ENCODE data around the gene LAMA2.

Gene LAMA2

DNA sequence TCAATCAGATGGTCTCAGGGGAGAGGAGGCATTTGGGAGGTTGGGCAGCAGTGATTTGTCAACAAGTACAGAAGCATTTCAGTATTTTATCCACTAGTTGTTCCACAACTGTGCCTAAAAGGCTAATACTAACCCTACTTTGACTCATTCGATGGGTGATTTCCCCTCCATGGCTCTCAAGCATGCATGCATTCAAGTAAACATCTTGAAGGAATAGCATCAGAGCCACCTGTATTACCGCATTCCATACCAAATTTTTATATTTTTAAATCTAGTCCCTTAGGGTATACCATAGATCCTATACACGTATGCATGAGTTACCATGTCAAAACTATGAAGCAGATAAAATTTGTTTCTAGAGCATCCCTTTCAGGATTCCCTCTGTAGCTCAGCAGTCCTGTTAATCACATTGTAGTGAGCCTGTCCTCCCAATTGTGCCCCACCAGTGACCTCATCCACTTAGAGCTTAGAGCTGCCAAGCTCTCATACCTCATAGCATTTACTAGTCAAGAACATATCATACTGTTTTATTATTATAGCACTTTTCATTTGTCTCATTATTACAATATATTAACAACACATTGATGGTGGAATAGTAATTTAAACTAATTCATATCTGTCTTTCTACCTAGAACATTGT, 213.8 kb downstream of the LAMA2 start:
- TF ChIP-seq, protein P1, sequence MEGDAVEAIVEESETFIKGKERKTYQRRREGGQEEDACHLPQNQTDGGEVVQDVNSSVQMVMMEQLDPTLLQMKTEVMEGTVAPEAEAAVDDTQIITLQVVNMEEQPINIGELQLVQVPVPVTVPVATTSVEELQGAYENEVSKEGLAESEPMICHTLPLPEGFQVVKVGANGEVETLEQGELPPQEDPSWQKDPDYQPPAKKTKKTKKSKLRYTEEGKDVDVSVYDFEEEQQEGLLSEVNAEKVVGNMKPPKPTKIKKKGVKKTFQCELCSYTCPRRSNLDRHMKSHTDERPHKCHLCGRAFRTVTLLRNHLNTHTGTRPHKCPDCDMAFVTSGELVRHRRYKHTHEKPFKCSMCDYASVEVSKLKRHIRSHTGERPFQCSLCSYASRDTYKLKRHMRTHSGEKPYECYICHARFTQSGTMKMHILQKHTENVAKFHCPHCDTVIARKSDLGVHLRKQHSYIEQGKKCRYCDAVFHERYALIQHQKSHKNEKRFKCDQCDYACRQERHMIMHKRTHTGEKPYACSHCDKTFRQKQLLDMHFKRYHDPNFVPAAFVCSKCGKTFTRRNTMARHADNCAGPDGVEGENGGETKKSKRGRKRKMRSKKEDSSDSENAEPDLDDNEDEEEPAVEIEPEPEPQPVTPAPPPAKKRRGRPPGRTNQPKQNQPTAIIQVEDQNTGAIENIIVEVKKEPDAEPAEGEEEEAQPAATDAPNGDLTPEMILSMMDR (IDR thresholded peaks at IDR 0.05; ENCODE audit: low read depth, low read length) = no peak
- no peak overlapping the region for H3K4me3 ChIP-seq (ENCODE audit: low read depth, low read length)

DNA sequence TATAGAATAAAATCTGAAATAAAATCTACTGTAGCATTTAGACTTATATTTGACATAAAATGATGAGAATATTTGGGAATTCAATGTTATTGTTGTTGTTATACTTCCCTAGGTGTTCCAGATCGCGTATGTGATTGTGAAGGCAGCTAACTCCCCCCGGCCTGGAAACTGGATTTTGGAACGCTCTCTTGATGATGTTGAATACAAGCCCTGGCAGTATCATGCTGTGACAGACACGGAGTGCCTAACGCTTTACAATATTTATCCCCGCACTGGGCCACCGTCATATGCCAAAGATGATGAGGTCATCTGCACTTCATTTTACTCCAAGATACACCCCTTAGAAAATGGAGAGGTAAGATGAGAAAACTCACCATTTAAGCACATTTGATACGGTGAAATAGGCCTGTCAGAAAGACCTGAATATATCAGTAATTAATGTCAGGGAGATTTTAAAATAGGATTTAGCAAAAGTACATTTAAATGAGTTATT, 215.2 kb downstream of the LAMA2 start:
- no peak overlapping the region for H3K4me3 ChIP-seq (ENCODE audit: low read depth, low read length)
- TF ChIP-seq, protein P1 (IDR thresholded peaks at IDR 0.05; ENCODE audit: low read depth, low read length) = no peak

DNA sequence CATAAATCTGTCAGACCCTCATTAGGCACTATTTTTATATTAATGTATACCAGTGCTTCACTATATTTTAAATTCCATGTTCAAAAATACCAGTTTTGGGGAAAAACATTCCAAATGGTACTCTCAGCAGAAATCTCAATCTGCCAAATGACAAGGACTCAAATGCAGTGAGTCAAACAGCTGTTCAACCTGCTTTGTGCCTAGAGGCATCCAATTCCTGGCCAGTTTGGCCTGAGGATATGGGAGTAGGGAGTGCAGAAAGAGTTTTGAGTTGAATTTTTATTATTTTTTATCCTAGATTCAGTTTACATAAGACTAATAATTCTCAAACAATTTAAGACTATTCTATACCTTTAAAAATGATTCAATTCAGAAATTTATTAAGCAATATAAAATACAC, 216.8 kb downstream of the LAMA2 start:
- H3K4me3 ChIP-seq (ENCODE audit: low read depth, low read length) = no peak overlapping the region
- TF ChIP-seq, protein P1 (IDR thresholded peaks at IDR 0.05; ENCODE audit: low read depth, low read length) = no peak

DNA sequence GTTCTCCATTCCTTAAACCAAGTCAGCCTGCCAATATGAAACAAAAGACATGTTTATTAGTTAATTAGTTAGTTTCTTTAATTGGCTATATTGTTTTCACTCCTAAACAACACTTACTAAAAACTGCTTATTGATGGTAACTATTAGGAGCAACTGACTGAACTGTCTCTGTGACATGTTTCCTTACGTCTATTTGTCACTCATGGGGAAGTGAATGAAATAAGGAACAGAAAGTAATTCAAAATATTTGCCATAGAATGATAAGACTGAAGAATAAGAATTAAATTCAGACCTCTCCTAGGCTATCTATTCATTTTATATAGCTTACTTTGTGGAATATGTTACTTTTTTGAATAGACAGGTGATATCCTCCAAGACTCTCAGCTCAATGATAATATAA, 217.2 kb downstream of the LAMA2 start:
- H3K4me3 ChIP-seq (ENCODE audit: low read depth, low read length) = no peak overlapping the region
- TF ChIP-seq, protein P1 (IDR thresholded peaks at IDR 0.05; ENCODE audit: low read depth, low read length) = no peak

DNA sequence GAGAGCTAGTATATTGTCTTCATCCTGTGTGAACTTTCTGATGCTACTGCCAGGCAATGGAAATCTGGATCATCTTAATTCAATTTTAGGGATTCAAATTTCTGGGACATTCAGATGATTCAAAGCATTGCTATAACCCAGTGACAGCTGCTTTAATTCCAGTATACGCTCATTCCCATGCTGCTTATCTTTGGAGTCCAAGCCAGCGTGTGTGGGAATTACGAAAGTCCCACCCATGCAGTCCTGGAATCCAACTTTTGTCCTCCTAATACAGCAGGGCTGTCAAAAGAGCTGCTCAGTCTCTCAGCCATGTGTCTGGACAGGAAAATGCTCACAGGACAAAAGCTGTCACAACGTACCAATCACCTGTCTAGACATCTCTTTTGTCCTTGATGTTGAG, 219.8 kb downstream of the LAMA2 start:
- TF ChIP-seq, protein P1 (IDR thresholded peaks at IDR 0.05; ENCODE audit: low read depth, low read length) = no peak
- no peak overlapping the region for H3K4me3 ChIP-seq (ENCODE audit: low read depth, low read length)

DNA sequence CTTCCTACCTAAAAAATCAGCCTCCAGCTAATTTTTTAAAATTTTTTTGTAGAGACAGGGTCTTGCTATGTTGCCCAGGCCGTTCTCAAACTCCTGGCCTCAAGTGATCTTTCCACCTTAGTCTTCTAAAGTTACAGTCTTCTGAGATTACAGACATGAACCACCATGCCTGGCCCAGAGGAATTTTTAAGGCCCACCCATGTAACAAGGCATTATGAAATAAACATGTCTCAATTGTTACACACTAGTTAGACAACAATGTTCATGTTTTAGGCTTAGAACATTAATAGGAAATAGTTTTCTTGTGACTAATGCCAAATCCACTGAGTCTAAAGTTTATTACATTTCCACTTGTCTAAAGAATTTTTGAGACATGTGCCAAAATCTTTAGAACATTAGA, 221.2 kb downstream of the LAMA2 start:
- H3K4me3 ChIP-seq (ENCODE audit: low read depth, low read length) = no peak overlapping the region
- TF ChIP-seq, protein P1 (IDR thresholded peaks at IDR 0.05; ENCODE audit: low read depth, low read length) = no peak

DNA sequence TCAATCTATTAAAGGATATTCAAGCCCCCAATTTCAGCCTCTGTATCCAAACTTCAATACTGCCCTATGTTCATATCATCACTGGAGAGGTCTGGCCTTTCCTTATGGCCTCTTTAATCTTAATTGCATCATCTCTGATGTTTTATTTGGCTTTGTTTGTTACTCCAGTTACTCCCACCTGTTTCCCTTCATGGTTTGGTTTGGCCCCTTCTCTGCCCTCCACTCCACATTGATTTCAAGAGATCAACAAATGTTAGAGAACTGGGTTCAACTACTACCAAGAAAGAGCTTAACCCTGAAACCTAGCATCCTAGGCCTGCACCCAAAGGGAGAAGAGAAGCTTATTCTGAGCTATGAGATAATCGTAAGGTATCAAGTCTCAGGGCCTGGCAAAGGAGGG, 221.6 kb downstream of the LAMA2 start:
- H3K4me3 ChIP-seq (ENCODE audit: low read depth, low read length) = no peak overlapping the region
- TF ChIP-seq, protein P1 (IDR thresholded peaks at IDR 0.05; ENCODE audit: low read depth, low read length) = no peak
